PFSK-1 (cell line): ENCODE results near the gene MS4A3.

ENCODE experiments used
- POLR2AphosphoS5 ChIP-seq: IDR thresholded peaks from 2 replicates; pipeline ENCODE4 v1.6.1; 2012; ENCODE audit warnings: low read depth, mild to moderate bottlenecking, control low read depth, low read length, moderate library complexity
- TF ChIP-seq, protein P1 (sequence below), 2 experiments: IDR thresholded peaks; 2 replicates each; pipeline versions ENCODE4 v1.6.1 to v1.8.0; 2011 to 2012; ENCODE audit warnings: low read depth in 2 of 2, low read length in 2 of 2, control low read depth in 1 of 2, inconsistent platforms in 1 of 2, mild to moderate bottlenecking in 1 of 2, moderate library complexity in 1 of 2; ENCODE audit not compliant: insufficient read depth in 1 of 2

DNA sequence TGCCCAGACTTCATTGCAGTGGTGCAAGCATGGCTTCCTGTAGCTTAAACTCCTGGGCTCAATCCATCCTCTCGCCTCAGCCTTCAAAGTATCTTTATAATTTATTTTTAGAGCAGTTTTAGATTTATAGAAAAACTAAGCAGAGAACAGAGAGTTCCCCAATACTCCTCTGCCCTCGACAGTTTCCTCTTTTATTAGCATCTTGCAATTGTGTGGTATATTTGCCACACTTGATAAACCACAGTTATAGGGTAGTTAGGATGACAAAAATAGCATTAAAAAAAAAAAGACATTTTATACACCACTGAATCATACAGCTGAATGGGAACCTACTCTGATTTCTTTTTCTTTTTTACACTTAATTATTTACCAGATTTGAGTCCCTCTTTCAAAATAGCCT lies 63.2 kb downstream of the MS4A3 start:
- no peak for TF ChIP-seq POLR2AphosphoS5
- TF ChIP-seq, protein P1, sequence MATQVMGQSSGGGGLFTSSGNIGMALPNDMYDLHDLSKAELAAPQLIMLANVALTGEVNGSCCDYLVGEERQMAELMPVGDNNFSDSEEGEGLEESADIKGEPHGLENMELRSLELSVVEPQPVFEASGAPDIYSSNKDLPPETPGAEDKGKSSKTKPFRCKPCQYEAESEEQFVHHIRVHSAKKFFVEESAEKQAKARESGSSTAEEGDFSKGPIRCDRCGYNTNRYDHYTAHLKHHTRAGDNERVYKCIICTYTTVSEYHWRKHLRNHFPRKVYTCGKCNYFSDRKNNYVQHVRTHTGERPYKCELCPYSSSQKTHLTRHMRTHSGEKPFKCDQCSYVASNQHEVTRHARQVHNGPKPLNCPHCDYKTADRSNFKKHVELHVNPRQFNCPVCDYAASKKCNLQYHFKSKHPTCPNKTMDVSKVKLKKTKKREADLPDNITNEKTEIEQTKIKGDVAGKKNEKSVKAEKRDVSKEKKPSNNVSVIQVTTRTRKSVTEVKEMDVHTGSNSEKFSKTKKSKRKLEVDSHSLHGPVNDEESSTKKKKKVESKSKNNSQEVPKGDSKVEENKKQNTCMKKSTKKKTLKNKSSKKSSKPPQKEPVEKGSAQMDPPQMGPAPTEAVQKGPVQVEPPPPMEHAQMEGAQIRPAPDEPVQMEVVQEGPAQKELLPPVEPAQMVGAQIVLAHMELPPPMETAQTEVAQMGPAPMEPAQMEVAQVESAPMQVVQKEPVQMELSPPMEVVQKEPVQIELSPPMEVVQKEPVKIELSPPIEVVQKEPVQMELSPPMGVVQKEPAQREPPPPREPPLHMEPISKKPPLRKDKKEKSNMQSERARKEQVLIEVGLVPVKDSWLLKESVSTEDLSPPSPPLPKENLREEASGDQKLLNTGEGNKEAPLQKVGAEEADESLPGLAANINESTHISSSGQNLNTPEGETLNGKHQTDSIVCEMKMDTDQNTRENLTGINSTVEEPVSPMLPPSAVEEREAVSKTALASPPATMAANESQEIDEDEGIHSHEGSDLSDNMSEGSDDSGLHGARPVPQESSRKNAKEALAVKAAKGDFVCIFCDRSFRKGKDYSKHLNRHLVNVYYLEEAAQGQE (IDR thresholded peaks at IDR 0.05; ENCODE audit: insufficient read depth in 1 of 2, low read depth in 2 of 2, low read length in 2 of 2) = no peak
